ENCODE results near the gene MSI2.

DNA sequence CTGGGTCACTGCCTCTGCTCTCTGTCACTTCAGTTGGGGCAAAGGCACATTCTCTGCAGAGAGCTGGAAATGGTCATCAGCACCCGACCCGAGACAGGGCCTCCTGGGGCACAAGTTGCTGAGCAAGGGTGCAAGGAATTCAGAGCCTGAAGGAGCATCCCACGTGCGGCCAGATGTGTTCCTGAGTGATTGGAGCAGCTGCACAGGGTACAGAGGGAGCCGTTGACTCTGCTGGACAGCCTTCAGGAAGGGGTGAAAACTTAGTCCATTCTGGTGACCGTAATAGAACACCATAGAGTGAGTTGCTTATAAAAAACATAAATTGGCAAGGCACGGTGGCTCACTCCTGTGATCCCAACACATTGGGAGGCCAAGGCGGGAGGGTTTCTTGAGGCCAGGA is 382.0 kb downstream of the MSI2 start:
- TF ChIP-seq, protein P1, sequence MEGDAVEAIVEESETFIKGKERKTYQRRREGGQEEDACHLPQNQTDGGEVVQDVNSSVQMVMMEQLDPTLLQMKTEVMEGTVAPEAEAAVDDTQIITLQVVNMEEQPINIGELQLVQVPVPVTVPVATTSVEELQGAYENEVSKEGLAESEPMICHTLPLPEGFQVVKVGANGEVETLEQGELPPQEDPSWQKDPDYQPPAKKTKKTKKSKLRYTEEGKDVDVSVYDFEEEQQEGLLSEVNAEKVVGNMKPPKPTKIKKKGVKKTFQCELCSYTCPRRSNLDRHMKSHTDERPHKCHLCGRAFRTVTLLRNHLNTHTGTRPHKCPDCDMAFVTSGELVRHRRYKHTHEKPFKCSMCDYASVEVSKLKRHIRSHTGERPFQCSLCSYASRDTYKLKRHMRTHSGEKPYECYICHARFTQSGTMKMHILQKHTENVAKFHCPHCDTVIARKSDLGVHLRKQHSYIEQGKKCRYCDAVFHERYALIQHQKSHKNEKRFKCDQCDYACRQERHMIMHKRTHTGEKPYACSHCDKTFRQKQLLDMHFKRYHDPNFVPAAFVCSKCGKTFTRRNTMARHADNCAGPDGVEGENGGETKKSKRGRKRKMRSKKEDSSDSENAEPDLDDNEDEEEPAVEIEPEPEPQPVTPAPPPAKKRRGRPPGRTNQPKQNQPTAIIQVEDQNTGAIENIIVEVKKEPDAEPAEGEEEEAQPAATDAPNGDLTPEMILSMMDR (IDR thresholded peaks at IDR 0.05): no peak
- TF ChIP-seq POLR2A (IDR thresholded peaks at IDR 0.05) (no peak), POLR2AphosphoS5 (IDR thresholded peaks at IDR 0.05) (no peak)
